CD4-positive, alpha-beta T cell (primary cell): ENCODE measurements around the gene AQP6. TPM values are rescaled to one million over a fixed set of nuclear protein-coding genes. Genes with fewer than 3 reads are reported as not detected.

Experiments used
- ATAC-seq: fragments of 200-7000 bp; cut with Tn5 transposase; one replicate; pipeline ENCODE4 v1.10.0; 2022; ENCODE audit warnings: mild to moderate bottlenecking; ENCODE audit not compliant: poor library complexity
- CTCF ChIA-PET: fragments of 350-600 bp; sonication (Branson Sonifier 250); formaldehyde crosslinking; loops from one replicate; lab custom pipeline; 2021; ENCODE audit warnings: antibody characterized with exemption, inconsistent platforms; lab: Charles Lee
- POLR2A ChIA-PET: fragments of 350-600 bp; sonication (Branson Sonifier 250); formaldehyde crosslinking; loops from one replicate; lab custom pipeline; 2021; ENCODE audit warnings: antibody characterized with exemption, inconsistent platforms; lab: Charles Lee
- DNase-seq, 14 experiments: peaks; one replicate each; pipeline ENCODE4 v3.0.0-alpha.2; 2013 to 2020; ENCODE audit warnings: mixed read lengths in 2 of 14
- H3K27ac ChIP-seq, 2 donors: one replicate each; pipeline versions ENCODE4 v1.5.1 to v1.7.0; 2013; ENCODE audit warnings: low read length in 2 of 2, low read depth in 1 of 2, mild to moderate bottlenecking in 1 of 2
- H3K27me3 ChIP-seq, 2 experiments: 1 replicate in 1 of 2; 2 replicates in 1 of 2; pipeline versions ENCODE4 v1.6.1 to v1.7.0; 2013; ENCODE audit warnings: low read length in 2 of 2, control low read depth in 1 of 2, mild to moderate bottlenecking in 1 of 2, moderate library complexity in 1 of 2; ENCODE audit not compliant: insufficient read depth in 2 of 2, control insufficient read depth in 1 of 2
- H3K36me3 ChIP-seq: one replicate; pipeline ENCODE4 v1.6.1; 2013; ENCODE audit warnings: low read length, control low read depth; ENCODE audit not compliant: insufficient read depth
- H3K4me1 ChIP-seq: one replicate; pipeline ENCODE4 v1.6.1; 2013; ENCODE audit warnings: low read length, control low read depth; ENCODE audit not compliant: insufficient read depth
- H3K4me3 ChIP-seq: one replicate; pipeline ENCODE4 v1.5.1; 2013; ENCODE audit warnings: mild to moderate bottlenecking, low read length, moderate library complexity
- H3K9me3 ChIP-seq, 2 experiments: 1 replicate in 1 of 2; 2 replicates in 1 of 2; pipeline versions ENCODE4 v1.6.1 to v1.7.0; 2013; ENCODE audit warnings: low read length in 2 of 2, mild to moderate bottlenecking in 2 of 2, control low read depth in 1 of 2, moderate library complexity in 1 of 2; ENCODE audit not compliant: control insufficient read depth in 1 of 2, insufficient read depth in 1 of 2
- H3K27ac Mint-ChIP-seq: one replicate; pipeline ENCODE4 v1.8.0; 2020; ENCODE audit warnings: mixed read lengths
- H3K27me3 Mint-ChIP-seq: one replicate; pipeline ENCODE4 v1.8.0; 2021; ENCODE audit warnings: mixed read lengths
- H3K36me3 Mint-ChIP-seq: one replicate; pipeline ENCODE4 v1.8.0; 2021; ENCODE audit warnings: low read depth, mixed read lengths
- H3K4me1 Mint-ChIP-seq: one replicate; pipeline ENCODE4 v1.8.0; 2021; ENCODE audit warnings: low read depth, mixed read lengths
- H3K4me3 Mint-ChIP-seq: one replicate; pipeline ENCODE4 v1.8.0; 2020; ENCODE audit warnings: mild to moderate bottlenecking, mixed read lengths
- H3K9me3 Mint-ChIP-seq: one replicate; pipeline ENCODE4 v1.8.0; 2020; ENCODE audit warnings: mixed read lengths
- CTCF ChIP-seq: fragments of 200-600 bp; IDR thresholded peaks from one replicate; pipeline ENCODE4 v1.8.0; 2022; ENCODE audit warnings: antibody characterized with exemption, mild to moderate bottlenecking
- intact Hi-C, 2 experiments: fragments of 100-400 bp; cut with DNase I in 1 of 2; cut with micrococcal nuclease in 1 of 2; formaldehyde crosslinking; loops; one replicate each; pipeline versions ENCODE4 v1.15.1 to v1.9.0; 2023 to 2025; cut with DNase I, micrococcal nuclease
- total RNA-seq, 174 experiments: library from RNA in 2 of 174; stranded (reverse) in 2 of 174; gene quantifications; one replicate each; pipeline ENCODE4 v1.2.3 and lab custom pipeline; 2021 to 2026

AQP6 gene
- total RNA-seq, 2 experiments from 2014 or later = not detected

DNA sequence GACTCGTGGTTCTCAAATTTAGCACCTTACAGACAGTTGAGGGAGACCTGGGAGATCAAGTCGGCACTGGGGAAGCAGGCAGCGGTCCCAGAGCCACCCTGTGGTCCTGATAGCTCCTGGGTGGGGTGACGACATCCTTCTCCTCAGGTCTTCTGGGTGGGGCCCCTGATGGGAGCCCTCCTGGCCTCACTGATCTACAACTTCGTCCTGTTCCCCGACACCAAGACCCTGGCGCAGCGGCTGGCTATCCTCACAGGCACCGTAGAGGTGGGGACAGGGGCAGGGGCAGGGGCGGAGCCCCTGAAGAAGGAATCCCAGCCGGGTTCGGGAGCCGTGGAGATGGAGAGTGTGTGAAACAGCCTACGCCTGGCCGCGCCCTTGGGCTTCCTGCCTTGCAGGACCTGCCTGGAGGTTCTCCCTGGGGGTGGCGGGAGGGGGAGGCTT is 2.6 kb downstream of the AQP6 start:
- Mint-ChIP-seq H3K27ac (no peak overlapping the region), H3K9me3 (no peaks in the 10 kb centered on the region), H3K4me1 (no peaks in the 10 kb centered on the region), H3K27me3 (no peaks in the 10 kb centered on the region), H3K4me3 (no peak overlapping the region), H3K36me3 (no peaks in the 10 kb centered on the region)
- ChIA-PET CTCF (no interaction called here), POLR2A (no interaction called here)
- DNase-seq (no peak), ATAC-seq (no peak)
- H3K36me3 ChIP-seq = no peaks in the 10 kb centered on the region
- H3K9me3 ChIP-seq = no peaks in the 10 kb centered on the region
- no peak for TF ChIP-seq CTCF
- no peak overlapping the region for H3K27ac ChIP-seq
- peaks cover 0 to 6% of the 10 kb centered on the region in 2 experiments for H3K27me3 ChIP-seq
- intact Hi-C loops = no loop called here
- no peak overlapping the region for H3K4me3 ChIP-seq
- no peaks in the 10 kb centered on the region for H3K4me1 ChIP-seq

- POLR2A ChIA-PET = no interaction called here
- intact Hi-C loops = no loop called here
- no peak for TF ChIP-seq CTCF
- no peak overlapping the region for H3K4me3 Mint-ChIP-seq
- DNase-seq (no peak), ATAC-seq (no peak)
- CTCF ChIA-PET = interaction anchor here (3.0 kb wide), 1 partner anchor 10 kb away, joined by 12 read pairs; no protein-coding TSS in a partner anchor
- H3K9me3 ChIP-seq = no peaks in the 10 kb centered on the region
- H3K4me3 ChIP-seq = no peak overlapping the region
- H3K27me3 Mint-ChIP-seq = no peaks in the 10 kb centered on the region
- no peaks in the 10 kb centered on the region for H3K4me1 ChIP-seq
- no peaks in the 10 kb centered on the region for H3K27me3 ChIP-seq
- no peaks in the 10 kb centered on the region for H3K9me3 Mint-ChIP-seq
- H3K36me3 ChIP-seq = no peaks in the 10 kb centered on the region
- H3K36me3 Mint-ChIP-seq = no peaks in the 10 kb centered on the region
- no peaks in the 10 kb centered on the region for H3K4me1 Mint-ChIP-seq
- H3K27ac Mint-ChIP-seq = no peak overlapping the region
- H3K27ac ChIP-seq = no peak overlapping the region
Observed at GRCh38 chr12:49976557-49976956, 3.8 kb downstream of the AQP6 start.

DNA sequence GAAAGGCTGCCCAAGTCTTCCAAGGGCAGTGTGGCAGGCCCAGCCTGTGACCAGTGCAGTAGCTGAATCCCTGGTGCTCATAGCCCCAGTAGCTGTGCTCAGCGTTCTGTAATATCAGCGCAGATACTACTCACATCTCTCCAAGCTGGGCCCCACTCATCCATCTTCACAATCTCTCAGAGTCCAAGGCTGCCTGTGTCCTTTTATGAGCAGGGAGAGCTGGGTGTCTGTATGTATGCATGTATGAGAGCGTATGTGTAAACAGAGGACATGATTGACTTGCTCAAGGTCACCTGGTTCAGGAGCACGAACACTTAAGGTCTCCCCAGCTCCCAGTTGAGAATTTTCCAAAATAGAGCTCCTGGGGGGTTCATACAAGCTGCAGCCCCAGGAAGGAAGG is 5.4 kb downstream of the AQP6 start:
- no peaks in the 10 kb centered on the region for H3K9me3 Mint-ChIP-seq
- Histone ChIP-seq H3K4me3 (no peak overlapping the region), H3K27me3 (no peaks in the 10 kb centered on the region), H3K4me1 (no peaks in the 10 kb centered on the region), H3K36me3 (no peaks in the 10 kb centered on the region), H3K9me3 (no peaks in the 10 kb centered on the region), H3K27ac (no peak overlapping the region)
- no peak overlapping the region for H3K4me3 Mint-ChIP-seq
- no peak overlapping the region for H3K27ac Mint-ChIP-seq
- POLR2A ChIA-PET = no interaction called here
- intact Hi-C loops = no loop called here
- ATAC-seq = no peak
- no peaks in the 10 kb centered on the region for H3K27me3 Mint-ChIP-seq
- CTCF ChIA-PET = interaction anchor here (3.0 kb wide), 1 partner anchor 11 kb away, joined by 12 read pairs; no protein-coding TSS in a partner anchor
- no peaks in the 10 kb centered on the region for H3K36me3 Mint-ChIP-seq
- no peaks in the 10 kb centered on the region for H3K4me1 Mint-ChIP-seq
- no peak for DNase-seq
- no peak for TF ChIP-seq CTCF
